Caco-2 (cell line): Measurements from ENCODE around the gene BTNL2. TPM values are rescaled to one million over a fixed set of nuclear protein-coding genes. Genes with fewer than 3 reads are reported as not detected.

Source experiments
- BruUV-seq: library from RNA; stranded (reverse); fragments of 400-500 nt; replicated peaks from 2 replicates; lab custom pipeline; 2021; lab: Mats Ljungman, UMichigan
- CTCF ChIA-PET: fragments of 300-600 bp; sonication (Branson Sonifier 250); formaldehyde crosslinking; loops from one replicate; lab custom pipeline; 2022; ENCODE audit warnings: antibody characterized with exemption; lab: Charles Lee
- POLR2A ChIA-PET: fragments of 300-600 bp; sonication (Branson Sonifier 250); formaldehyde crosslinking; loops from one replicate; lab custom pipeline; 2022; ENCODE audit warnings: antibody characterized with exemption; lab: Charles Lee
- DNase-seq, 2 experiments: peaks; one replicate each; pipeline versions ENCODE4 v3.0.0 to v3.0.0-alpha.2; 2020 to 2022
- H3K27me3 ChIP-seq: replicated peaks from 2 replicates; pipeline ENCODE4 v1.6.0; 2011; ENCODE audit warnings: low read length; ENCODE audit not compliant: control insufficient read depth, insufficient read depth
- H3K36me3 ChIP-seq: 2 replicates; pipeline ENCODE4 v1.5.1; 2011; ENCODE audit warnings: low read length; ENCODE audit not compliant: control insufficient read depth, insufficient read depth
- H3K4me1 ChIP-seq: fragments of 250-450 bp; sonication (Bioruptor Pico); 2 replicates; pipeline ENCODE4 v1.5.1; 2020; ENCODE audit warnings: mild to moderate bottlenecking
- H3K4me3 ChIP-seq: 2 replicates; pipeline ENCODE4 v1.5.1; 2011; ENCODE audit warnings: low read depth, mild to moderate bottlenecking, control low read depth, low read length
- H3K9me3 ChIP-seq: fragments of 250-450 bp; sonication (Bioruptor Pico); 2 replicates; pipeline ENCODE4 v1.5.1; 2020; ENCODE audit warnings: mild to moderate bottlenecking, moderate library complexity
- H3K27ac Mint-ChIP-seq: one replicate; pipeline ENCODE4 v1.8.0; 2022; ENCODE audit warnings: mixed read lengths; ENCODE audit not compliant: unreplicated experiment
- H3K27me3 Mint-ChIP-seq: one replicate; pipeline ENCODE4 v1.8.0; 2022; ENCODE audit warnings: mixed read lengths; ENCODE audit not compliant: insufficient read depth, unreplicated experiment
- H3K36me3 Mint-ChIP-seq: one replicate; pipeline ENCODE4 v1.8.0; 2022; ENCODE audit warnings: mild to moderate bottlenecking, mixed read lengths; ENCODE audit not compliant: insufficient read depth, unreplicated experiment
- H3K4me1 Mint-ChIP-seq: one replicate; pipeline ENCODE4 v1.8.0; 2022; ENCODE audit warnings: low read depth, mixed read lengths; ENCODE audit not compliant: unreplicated experiment
- H3K4me3 Mint-ChIP-seq: one replicate; pipeline ENCODE4 v1.8.0; 2022; ENCODE audit warnings: mild to moderate bottlenecking, moderate library complexity, mixed read lengths; ENCODE audit not compliant: unreplicated experiment
- H3K9me3 Mint-ChIP-seq: one replicate; pipeline ENCODE4 v1.8.0; 2022; ENCODE audit warnings: mixed read lengths; ENCODE audit not compliant: unreplicated experiment
- intact Hi-C: fragments of 100-400 bp; cut with micrococcal nuclease; formaldehyde crosslinking; loops from one replicate; pipeline ENCODE4 v1.10.0; 2022; ENCODE audit not compliant: unreplicated experiment
- total RNA-seq: library from RNA; stranded (reverse); gene quantifications from 2 replicates; pipeline ENCODE4 v1.2.3, GENCODE V29; 2022
- TF ChIP-seq, protein P1 (sequence below), 2 experiments: fragments of 200-600 bp in 1 of 2; IDR thresholded peaks; 1 replicate in 1 of 2; 2 replicates in 1 of 2; pipeline versions ENCODE4 v1.5.1 to v1.8.0; 2011 to 2022; ENCODE audit warnings: antibody characterized with exemption in 1 of 2, control low read depth in 1 of 2, inconsistent platforms in 1 of 2, low read depth in 1 of 2, low read length in 1 of 2, mild to moderate bottlenecking in 1 of 2, moderate library complexity in 1 of 2; ENCODE audit not compliant: insufficient read depth in 1 of 2, severe bottlenecking in 1 of 2, unreplicated experiment in 1 of 2

The BTNL2 gene
- total RNA-seq, 1 experiment from 2014 or later, result not detected

GRCh38 chr6:32353348-32353747 is 53.6 kb downstream of the BTNL2 start:
- intact Hi-C loops, result no loop called here
- no TSS peak for BruUV-seq
- Histone ChIP-seq H3K36me3 (no peaks in the 10 kb centered on the region), H3K9me3 (peaks cover 10% of the 10 kb centered on the region; the same call in 1 of the 2 replicates), H3K27me3 (no peaks in the 10 kb centered on the region), H3K4me1 (no peaks in the 10 kb centered on the region), H3K4me3 (no peak overlapping the region)
- no peak overlapping the region for H3K27ac Mint-ChIP-seq
- no peaks in the 10 kb centered on the region for H3K36me3 Mint-ChIP-seq
- H3K4me1 Mint-ChIP-seq, result no peaks in the 10 kb centered on the region
- POLR2A ChIA-PET, result no interaction called here
- H3K27me3 Mint-ChIP-seq, result no peaks in the 10 kb centered on the region
- no peaks in the 10 kb centered on the region for H3K9me3 Mint-ChIP-seq
- no peak for DNase-seq
- TF ChIP-seq, protein P1, sequence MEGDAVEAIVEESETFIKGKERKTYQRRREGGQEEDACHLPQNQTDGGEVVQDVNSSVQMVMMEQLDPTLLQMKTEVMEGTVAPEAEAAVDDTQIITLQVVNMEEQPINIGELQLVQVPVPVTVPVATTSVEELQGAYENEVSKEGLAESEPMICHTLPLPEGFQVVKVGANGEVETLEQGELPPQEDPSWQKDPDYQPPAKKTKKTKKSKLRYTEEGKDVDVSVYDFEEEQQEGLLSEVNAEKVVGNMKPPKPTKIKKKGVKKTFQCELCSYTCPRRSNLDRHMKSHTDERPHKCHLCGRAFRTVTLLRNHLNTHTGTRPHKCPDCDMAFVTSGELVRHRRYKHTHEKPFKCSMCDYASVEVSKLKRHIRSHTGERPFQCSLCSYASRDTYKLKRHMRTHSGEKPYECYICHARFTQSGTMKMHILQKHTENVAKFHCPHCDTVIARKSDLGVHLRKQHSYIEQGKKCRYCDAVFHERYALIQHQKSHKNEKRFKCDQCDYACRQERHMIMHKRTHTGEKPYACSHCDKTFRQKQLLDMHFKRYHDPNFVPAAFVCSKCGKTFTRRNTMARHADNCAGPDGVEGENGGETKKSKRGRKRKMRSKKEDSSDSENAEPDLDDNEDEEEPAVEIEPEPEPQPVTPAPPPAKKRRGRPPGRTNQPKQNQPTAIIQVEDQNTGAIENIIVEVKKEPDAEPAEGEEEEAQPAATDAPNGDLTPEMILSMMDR (IDR thresholded peaks at IDR 0.05; ENCODE audit: insufficient read depth in 1 of 2, low read depth in 1 of 2, low read length in 1 of 2, severe bottlenecking in 1 of 2, unreplicated experiment in 1 of 2), result no peak
- H3K4me3 Mint-ChIP-seq, result no peak overlapping the region
- CTCF ChIA-PET, result no interaction called here

Other genes with a start within 250 kb of the BTNL2 start
- gene EGFL8, start 242.6 kb downstream of the BTNL2 start, total RNA-seq, result 44.6 and 45.0 TPM in 2 replicates
- gene AGPAT1, start 231.1 kb downstream of the BTNL2 start, total RNA-seq, result 60.4 and 61.9 TPM in 2 replicates
- gene RNF5, start 228.8 kb downstream of the BTNL2 start, total RNA-seq, result 64.7 and 70.7 TPM in 2 replicates
- gene AGER, start 222.9 kb downstream of the BTNL2 start, total RNA-seq, result 8.3 and 10.3 TPM in 2 replicates
- 96.3 and 96.5 TPM in 2 replicates for gene PBX2, start 217.0 kb downstream of the BTNL2 start, total RNA-seq
- gene GPSM3, start 214.5 kb downstream of the BTNL2 start, total RNA-seq, result 0.41 and 0.67 TPM in 2 replicates
- 0.30 and 0.43 TPM in 2 replicates for gene NOTCH4, start 183.1 kb downstream of the BTNL2 start, total RNA-seq
- gene TSBP1, start 35.3 kb downstream of the BTNL2 start, total RNA-seq, result not detected in 2 replicates
- gene HLA-DRA, start 32.7 kb upstream of the BTNL2 start, total RNA-seq, result not detected in 2 replicates
- not detected in 2 replicates for gene HLA-DRB5, start 123.1 kb upstream of the BTNL2 start, total RNA-seq
- gene HLA-DRB1, start 182.7 kb upstream of the BTNL2 start, total RNA-seq, result not detected in 2 replicates
- not detected in 2 replicates for gene HLA-DQA1, start 230.2 kb upstream of the BTNL2 start, total RNA-seq